Measurements from ENCODE around the gene DBX1. TPM values are rescaled to one million over a fixed set of nuclear protein-coding genes. Genes with fewer than 3 reads are reported as not detected.

DBX1 gene
- total RNA-seq, 1 experiment from 2014 or later, result 0.15 TPM

DNA sequence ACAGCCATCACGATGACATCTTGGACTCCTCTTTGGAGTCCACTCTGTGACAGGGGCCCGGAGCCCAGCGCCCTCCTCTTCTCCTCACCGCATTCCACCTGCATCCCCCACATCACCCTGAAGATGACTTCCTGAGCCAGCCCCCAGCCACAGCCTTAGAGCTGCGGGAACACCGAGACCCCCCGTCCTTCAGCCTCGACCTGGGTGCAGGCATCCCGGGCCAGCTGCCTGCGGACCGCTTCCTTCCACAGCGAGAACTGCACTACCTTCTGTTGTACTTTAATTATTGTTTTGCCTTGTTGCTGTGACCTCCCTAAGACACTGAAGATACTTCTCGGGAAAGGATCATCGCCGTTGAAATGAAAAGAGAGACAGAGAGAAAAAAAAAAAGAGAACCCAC, 42.1 kb downstream of the DBX1 start:
- H3K4me3 Mint-ChIP-seq, result no peak overlapping the region
- no CpG with 5 or more reads among the region's 15 CpGs for WGBS (ENCODE audit: extremely low coverage, insufficient read length, low lambda C conversion rate)
- H2BK120ac ChIP-seq (ENCODE audit: low read depth, low read length, poor library complexity, severe bottlenecking), result no peak overlapping the region

More for the DNA sequence above, 42.1 kb downstream of the DBX1 start:
- H3K23me2 ChIP-seq (ENCODE audit: insufficient read length, low read depth, low read length, poor library complexity, severe bottlenecking), result no peaks in the 10 kb centered on the region
- Mint-ChIP-seq H3K27me3 (ENCODE audit: low read depth) (no peaks in the 10 kb centered on the region), H3K36me3 (ENCODE audit: insufficient read depth in 1 of 3, low read depth in 3 of 3) (peaks cover 31 to 53% (median 52%) of the 10 kb centered on the region in 3 experiments; a peak in 6 of 7 replicates), H3K27ac (peak overlapping the region in 1 of 3 experiments; percentile 3; a peak in 1 of 7 replicates), H3K9me3 (no peaks in the 10 kb centered on the region), H3K4me1 (no peaks in the 10 kb centered on the region)
- H3K56ac ChIP-seq (ENCODE audit: insufficient read length, low read depth, low read length), result no peak overlapping the region
- no peak for DNase-seq
- no peak overlapping the region for H2BK15ac ChIP-seq (ENCODE audit: low read depth, low read length)
- H3T11ph ChIP-seq (ENCODE audit: low read length), result no peak overlapping the region
- no peak overlapping the region for H2BK5ac ChIP-seq (ENCODE audit: insufficient read length, low read length)
- no peaks in the 10 kb centered on the region for H3K9me3 ChIP-seq (ENCODE audit: control insufficient read depth, low read depth, low read length)
- H2AK5ac ChIP-seq (ENCODE audit: insufficient read length, low read length), result no peak overlapping the region
- no peaks in the 10 kb centered on the region for H3K27me3 ChIP-seq (ENCODE audit: insufficient read depth, low read length)
- H3K4me1 ChIP-seq (ENCODE audit: insufficient read depth, low read length), result no peaks in the 10 kb centered on the region
- no peak overlapping the region for H3K9ac ChIP-seq (ENCODE audit: extremely low read depth, insufficient read length, low read length)
- no peaks in the 10 kb centered on the region for H4K20me1 ChIP-seq (ENCODE audit: control insufficient read depth, insufficient read depth, insufficient read length)
- no peaks in the 10 kb centered on the region for H3K79me1 ChIP-seq (ENCODE audit: insufficient read depth, low read depth, low read length, poor library complexity, severe bottlenecking)
- H3K79me2 ChIP-seq (ENCODE audit: insufficient read depth, low read length), result no peaks in the 10 kb centered on the region
- H3K14ac ChIP-seq (ENCODE audit: insufficient read depth, low read length), result no peak overlapping the region
- no peak overlapping the region for H3K4me2 ChIP-seq (ENCODE audit: insufficient read depth, insufficient read length, low read length)
- no peak overlapping the region for H3K27ac ChIP-seq (ENCODE audit: insufficient read length, low read depth, low read length)
- no peak overlapping the region for H2BK20ac ChIP-seq (ENCODE audit: low read depth, low read length, poor library complexity, severe bottlenecking)
- no peak overlapping the region for H3K18ac ChIP-seq (ENCODE audit: insufficient read length, low read depth, low read length)
- H2AFZ ChIP-seq (ENCODE audit: low read length), result no peak overlapping the region
- no peak overlapping the region for H3K23ac ChIP-seq (ENCODE audit: insufficient read length, low read depth, low read length)
- H4K91ac ChIP-seq (ENCODE audit: insufficient read length, low read depth, low read length), result no peak overlapping the region
- H4K5ac ChIP-seq (ENCODE audit: insufficient read length, low read depth, low read length), result no peak overlapping the region
- no peak overlapping the region for H4K8ac ChIP-seq (replicated peaks; ENCODE audit: insufficient read length, low read depth, low read length)
- TF ChIP-seq, protein P1, sequence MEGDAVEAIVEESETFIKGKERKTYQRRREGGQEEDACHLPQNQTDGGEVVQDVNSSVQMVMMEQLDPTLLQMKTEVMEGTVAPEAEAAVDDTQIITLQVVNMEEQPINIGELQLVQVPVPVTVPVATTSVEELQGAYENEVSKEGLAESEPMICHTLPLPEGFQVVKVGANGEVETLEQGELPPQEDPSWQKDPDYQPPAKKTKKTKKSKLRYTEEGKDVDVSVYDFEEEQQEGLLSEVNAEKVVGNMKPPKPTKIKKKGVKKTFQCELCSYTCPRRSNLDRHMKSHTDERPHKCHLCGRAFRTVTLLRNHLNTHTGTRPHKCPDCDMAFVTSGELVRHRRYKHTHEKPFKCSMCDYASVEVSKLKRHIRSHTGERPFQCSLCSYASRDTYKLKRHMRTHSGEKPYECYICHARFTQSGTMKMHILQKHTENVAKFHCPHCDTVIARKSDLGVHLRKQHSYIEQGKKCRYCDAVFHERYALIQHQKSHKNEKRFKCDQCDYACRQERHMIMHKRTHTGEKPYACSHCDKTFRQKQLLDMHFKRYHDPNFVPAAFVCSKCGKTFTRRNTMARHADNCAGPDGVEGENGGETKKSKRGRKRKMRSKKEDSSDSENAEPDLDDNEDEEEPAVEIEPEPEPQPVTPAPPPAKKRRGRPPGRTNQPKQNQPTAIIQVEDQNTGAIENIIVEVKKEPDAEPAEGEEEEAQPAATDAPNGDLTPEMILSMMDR (conservative IDR thresholded peaks at IDR 0.05), result no peak
- no peak overlapping the region for H3K4ac ChIP-seq (ENCODE audit: low read depth, low read length)
- no peak overlapping the region for H2BK12ac ChIP-seq (ENCODE audit: insufficient read length, low read depth, low read length)
